ENCODE data around the gene ADAMTS15.
"Not testable (repeated sequence)": the region's sequence is repeated elsewhere in the genome, so short reads cannot be mapped to it uniquely, and the experiment has no call there.

ADAMTS15 gene

DNA sequence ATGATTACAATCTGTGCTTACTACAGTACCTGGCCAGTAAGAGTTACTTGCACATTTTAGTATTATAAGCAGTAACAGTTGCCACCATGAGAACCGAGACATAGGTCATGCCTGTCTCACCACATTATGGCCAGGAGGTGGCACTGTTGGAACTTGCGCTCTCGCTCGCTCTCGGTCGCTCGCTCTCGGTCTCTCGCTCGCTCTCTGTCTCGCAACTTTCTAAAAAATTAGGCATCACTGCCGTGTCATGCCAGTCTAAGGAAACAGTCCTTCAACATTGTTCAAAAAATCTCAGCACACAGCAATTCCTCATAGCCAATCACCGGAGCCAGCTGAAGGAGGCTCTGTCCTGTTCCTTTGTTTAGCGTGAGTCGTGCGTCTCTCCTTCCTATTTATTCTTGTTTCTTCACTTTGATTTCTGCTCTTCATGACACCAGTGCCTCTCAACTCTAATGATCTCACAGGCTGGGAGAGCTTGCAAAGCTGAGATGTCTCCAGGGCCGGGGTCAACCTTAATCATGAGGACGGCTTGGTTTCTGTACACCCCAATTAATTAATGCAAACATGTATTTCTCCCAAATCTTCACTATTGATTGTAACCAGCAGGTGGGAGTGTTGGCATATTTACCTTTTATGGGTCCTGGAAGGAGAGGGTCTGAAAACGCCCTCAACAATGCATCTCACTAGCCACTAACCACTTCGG lies 13.8 kb upstream of the ADAMTS15 start:
- DNase-seq (ENCODE audit: extremely low read depth in 1 of 2, low read depth in 1 of 2) = peak; percentile 20 to 34

GRCh38 chr11:130435671-130436070 lies 12.8 kb upstream of the ADAMTS15 start:
- DNase-seq (ENCODE audit: extremely low read depth in 1 of 2, low read depth in 1 of 2) = no peak

DNA sequence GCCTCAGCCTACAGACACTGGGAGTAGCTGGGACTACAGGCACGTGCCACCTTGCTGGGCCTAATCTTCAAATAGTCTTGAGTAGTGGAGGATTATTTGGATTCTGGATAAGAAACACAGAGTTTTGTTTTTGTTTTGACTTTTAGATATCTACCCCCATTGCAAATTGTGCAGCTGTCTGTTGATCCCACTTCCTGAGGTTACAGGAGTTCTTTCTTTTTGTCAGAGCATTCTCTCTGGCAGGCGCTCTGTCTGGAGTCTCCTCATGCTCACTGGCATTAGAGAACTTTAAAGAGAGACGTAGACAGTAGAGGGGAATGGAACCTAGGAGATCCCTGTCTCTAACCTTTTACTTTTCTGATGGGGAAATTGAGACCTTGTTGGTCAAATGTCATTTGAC lies 12.3 kb upstream of the ADAMTS15 start:
- DNase-seq (ENCODE audit: extremely low read depth in 1 of 2, low read depth in 1 of 2) = no peak

GRCh38 chr11:130437848-130438247 lies 10.6 kb upstream of the ADAMTS15 start:
- no peak for DNase-seq (ENCODE audit: extremely low read depth in 1 of 2, low read depth in 1 of 2)

DNA sequence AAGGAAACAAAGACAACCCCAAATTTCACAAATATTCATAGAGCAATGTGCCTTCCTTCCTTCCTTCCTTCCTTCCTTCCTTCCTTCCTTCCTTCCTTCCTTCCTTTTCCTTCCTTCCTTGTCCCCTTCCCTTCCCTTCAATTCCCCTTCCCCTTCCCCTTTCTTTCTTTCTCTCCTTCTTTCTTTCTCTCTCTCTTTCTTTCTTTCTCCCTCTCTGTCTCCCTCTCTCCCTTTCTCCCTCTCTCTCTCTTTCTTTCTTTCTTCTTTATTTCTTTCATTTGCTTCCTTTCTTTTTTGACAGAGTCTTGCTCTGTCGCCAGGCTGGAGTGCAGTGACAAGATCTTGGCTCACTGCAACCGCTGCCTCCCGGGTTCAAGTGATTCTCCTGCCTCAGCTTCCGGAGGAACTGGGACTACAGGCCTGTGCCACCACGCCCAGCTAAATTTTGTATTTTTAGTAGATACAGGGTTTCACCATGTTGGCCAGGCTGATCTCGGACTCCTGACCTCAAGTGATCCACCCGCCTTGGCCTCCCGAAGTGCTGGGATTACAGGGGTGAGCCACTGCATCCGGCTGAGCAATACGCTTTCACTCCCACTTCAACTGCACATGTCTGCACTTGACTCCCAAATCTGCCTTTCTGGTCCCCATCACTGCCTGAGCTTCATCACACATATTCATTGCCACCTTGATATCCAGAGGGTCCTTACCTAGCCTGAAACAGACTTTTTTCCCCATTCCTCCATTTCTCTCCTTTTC lies 9.9 kb upstream of the ADAMTS15 start:
- DNase-seq (ENCODE audit: extremely low read depth in 1 of 2, low read depth in 1 of 2) = not testable (repeated sequence)

DNA sequence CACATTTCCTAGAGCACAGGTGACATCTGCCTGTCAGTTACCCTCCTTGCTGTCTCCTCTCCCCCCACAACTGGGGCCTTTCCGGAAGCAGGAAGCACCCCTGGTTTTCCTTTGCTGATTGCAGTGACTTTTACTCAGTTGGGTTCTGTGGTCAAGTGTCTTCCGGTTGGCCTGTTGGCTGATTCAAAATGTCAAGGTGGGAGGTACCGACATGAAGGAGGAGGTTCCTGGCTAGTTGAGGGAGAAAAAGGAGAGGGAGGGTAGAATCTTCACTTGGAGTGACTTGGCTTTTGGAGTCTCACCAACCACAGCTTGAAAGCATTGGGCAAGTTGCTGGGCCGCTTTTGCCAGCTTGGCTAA lies 9.3 kb upstream of the ADAMTS15 start:
- DNase-seq (ENCODE audit: extremely low read depth in 1 of 2, low read depth in 1 of 2) = no peak

DNA sequence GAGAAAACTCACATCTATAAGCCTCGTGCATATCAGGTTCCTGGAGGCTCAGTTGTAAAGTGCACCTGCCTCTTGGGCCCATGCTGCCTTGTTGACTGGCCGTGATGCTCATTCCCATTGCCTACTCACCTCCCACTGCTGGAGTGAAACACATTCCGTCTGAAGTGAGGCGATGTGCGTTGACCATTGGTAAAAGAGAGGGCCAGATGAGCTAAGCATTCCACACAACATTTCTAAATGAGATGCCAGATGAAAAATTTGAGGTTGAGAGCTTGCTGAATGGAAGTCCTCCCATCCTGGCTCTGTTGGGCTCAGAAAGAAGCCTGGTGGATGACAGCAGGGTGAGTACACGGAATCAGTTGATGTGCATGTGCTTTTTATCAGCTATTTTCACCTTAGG lies 8.6 kb upstream of the ADAMTS15 start:
- no peak for DNase-seq (ENCODE audit: extremely low read depth in 1 of 2, low read depth in 1 of 2)

DNA sequence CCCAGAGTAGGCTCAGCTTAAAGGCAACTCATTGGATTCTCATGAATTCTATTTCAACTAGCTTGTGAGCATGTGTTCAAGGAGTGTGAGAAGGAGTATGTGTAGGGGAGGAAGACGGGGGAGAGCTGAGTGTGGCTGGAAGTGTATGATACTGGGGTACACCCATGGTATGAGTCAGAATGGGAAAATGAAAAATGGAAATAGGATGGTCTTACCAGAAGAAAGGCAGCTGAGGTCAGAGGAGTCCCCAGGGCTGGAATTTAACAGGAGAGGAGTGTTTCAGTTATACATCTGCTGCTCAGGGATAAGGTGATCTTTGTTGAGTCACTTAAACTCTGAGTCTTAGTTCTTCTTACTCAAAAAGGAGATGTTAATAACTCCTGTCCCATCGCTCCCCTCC lies 6.7 kb upstream of the ADAMTS15 start:
- no peak for DNase-seq (ENCODE audit: extremely low read depth in 1 of 2, low read depth in 1 of 2)

DNA sequence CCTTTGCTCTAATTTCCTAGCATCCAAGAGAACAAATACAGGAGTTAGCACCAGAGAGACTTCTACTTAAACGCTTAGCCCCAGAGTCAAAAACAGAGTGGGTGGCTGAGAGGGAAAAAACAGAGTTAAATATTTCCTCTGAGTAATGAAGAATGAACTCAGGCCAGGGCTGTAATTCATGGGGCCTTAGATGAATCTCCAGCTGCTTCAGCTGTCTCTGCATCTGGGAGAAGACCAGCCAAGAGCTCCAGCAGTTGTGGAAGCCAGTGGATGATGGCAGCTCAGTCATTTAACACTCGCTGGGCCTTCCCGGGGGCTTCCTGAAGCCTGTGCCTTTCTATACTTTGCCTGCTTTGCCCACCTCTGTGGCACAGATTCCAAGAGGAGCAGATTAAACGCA lies 5.7 kb upstream of the ADAMTS15 start:
- no peak for DNase-seq (ENCODE audit: extremely low read depth in 1 of 2, low read depth in 1 of 2)

DNA sequence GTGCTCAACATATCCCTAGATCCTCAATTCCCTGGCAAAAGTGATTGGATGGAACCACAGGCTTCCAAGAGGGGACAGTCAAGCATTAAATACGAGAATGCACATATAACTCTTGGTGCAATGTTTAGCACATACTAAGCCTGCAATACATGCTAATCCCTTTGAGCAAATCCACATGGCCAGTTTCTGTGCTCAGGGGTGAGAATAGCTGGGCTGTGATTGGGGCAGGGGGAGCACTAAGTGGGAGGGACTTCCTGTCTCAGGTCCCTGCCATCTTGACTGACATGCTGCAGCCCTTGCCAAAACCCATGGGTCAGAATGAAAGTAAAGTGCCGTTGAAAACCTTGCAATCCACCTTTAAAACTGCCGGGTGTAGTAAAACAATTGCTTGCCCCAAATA lies 2.7 kb upstream of the ADAMTS15 start:
- DNase-seq (ENCODE audit: extremely low read depth in 1 of 2, low read depth in 1 of 2) = no peak

DNA sequence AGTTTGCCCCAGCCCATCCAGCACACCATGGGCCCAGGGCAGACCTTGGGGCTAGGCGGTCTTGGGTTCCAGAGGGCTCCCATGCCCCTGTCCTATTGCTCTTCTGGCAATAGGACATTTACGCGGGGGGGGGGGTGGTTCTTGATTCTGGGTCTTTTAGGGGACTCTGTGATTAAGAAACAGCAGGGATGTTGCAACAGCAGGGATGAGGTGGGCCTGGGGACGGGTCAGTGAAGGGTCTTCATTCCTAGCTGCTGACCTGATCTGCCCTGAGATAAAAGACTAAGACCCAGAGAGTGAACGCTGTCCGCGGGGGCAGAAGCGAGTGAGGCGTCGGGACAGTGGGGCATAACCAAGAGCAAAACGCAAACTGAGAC lies 418 bp upstream of the ADAMTS15 start:
- DNase-seq (ENCODE audit: extremely low read depth in 1 of 2, low read depth in 1 of 2) = no peak

GRCh38 chr11:130449310-130449990 lies 1.0 kb downstream of the ADAMTS15 start:
- DNase-seq (ENCODE audit: extremely low read depth in 1 of 2, low read depth in 1 of 2) = no peak

DNA sequence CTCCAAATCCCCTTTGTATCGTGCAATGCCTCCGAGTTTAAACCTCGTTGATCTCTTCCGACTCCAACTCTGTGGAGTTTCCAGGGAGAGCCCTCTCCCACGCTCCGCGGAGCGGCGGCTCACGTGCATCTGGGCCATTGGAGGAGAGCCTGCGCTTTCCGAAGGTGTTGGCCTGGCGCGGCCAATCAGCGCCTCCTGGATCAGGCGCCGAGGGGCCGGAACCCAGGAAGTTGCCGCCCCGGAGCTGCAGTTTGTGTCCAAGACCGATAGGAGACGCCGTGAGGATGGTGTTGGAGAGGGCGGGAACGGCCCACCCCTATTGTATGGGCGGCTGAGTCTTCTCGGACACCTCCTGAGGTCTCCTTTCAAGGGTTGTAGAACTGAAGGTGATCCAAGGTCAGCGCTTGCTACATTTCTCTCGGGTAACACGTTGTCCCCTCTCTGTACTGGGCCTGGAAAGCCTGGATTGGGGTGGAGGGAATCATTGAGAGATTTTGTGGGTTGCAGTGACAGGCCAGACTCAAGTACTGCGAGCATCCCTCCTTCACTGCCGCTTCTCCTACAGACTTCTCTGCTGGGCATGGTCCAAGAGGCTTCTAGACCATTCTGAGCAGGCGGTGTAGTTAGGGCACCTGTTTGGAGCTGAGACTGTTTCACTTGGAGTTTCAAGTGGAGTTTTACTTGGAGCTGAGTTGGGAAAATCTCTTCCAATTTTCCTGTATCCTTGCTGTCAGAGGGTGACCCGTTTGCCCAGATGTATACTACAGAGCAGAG lies 1.7 kb downstream of the ADAMTS15 start:
- DNase-seq (ENCODE audit: extremely low read depth in 1 of 2, low read depth in 1 of 2) = no peak

DNA sequence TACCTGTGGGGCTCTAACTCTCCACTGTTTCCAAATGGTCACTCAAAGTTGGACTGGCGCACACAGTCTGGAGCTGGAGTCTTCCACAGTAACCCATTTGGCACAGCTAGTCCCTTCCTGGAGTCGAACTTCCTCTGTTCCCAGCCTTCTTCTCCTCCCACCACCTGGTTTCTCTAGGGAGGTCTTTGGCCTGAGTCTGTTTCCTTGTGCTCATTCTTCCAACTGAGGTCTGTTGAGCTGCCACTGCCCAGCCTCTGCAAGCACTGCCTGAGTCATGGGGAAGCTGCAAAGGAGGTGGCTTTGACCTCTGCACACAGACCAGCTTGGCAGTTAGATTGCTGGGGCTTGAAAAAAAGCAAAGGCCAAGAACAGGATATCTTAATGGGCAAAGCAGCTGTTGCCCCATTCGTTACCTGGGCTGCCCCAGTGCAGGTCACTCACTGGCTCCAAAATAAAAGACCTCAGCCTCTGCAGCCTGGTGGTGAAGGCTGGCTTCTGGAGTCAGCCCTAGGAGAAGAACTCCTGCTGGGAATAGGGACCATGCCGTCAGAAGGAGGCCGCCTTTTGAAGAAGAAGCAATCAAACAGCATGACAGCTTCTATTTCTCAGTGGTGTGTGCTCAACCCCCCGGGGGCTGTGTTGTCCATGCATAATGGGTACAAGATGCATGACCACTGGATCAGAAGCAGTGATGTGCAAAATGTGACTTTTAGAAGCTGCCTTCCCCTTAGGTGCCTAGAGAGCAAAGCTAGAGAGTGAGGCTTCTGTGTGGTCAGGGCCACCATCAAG lies 3.0 kb downstream of the ADAMTS15 start:
- DNase-seq (ENCODE audit: extremely low read depth in 1 of 2, low read depth in 1 of 2) = no peak

GRCh38 chr11:130452176-130452575 lies 3.7 kb downstream of the ADAMTS15 start:
- no peak for DNase-seq (ENCODE audit: extremely low read depth in 1 of 2, low read depth in 1 of 2)

- DNase-seq (ENCODE audit: extremely low read depth in 1 of 2, low read depth in 1 of 2) = no peak
These were observed 4.5 kb downstream of the ADAMTS15 start for GRCh38 chr11:130452940-130453339.

- DNase-seq (ENCODE audit: extremely low read depth in 1 of 2, low read depth in 1 of 2) = no peak
These were observed 6.2 kb downstream of the ADAMTS15 start for GRCh38 chr11:130454491-130455252.

DNA sequence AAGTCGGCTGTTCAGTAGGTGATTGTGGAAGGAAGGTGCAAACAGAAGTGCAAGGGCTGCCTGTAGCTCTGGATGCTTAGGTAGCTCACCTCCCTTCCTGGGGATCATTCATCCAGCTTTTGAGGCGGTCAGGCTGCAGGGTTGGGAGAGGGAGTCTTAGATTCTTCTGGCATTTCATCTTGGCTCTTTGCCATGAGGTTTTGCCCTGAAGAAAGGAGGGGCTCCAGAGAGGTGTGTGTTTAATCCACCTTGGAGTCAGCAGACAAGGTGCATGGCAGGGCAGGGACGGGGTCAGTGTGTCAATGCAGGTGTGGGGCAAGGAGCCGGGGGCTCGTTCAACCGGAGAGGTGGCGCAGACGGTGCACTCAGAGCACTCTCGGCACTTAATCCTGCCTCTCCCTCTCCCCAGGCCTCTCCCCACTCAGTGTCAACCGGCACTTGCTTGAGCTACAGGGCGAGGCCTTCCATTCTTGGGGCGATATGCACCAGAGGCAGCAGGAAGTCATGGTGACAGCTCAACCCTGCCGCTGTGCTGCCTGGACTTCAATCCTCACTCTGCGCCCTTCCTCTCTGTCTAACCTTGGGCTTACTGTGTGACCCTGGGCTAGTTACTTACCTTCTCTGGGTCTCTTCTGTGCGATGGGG lies 7.2 kb downstream of the ADAMTS15 start:
- no peak for DNase-seq (ENCODE audit: extremely low read depth in 1 of 2, low read depth in 1 of 2)

DNA sequence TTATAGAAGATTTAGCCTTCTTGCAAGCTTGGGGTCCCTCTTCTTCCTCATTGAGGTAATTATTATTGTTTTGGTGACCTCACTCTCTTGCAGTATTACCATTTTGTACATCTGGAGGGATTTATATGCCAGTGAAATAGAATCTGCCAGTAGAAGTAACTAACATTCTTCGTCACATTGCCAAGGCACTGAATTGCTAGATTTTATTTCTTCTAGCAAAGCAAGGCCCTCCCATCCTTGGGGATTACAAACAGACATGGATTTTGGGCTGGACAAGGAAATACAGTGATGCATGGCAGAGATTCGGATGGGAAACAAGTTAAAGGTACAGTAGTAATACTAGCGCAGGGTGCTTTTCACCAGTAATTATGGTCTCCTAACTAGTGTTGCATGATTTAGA lies 7.8 kb downstream of the ADAMTS15 start:
- no peak for DNase-seq (ENCODE audit: extremely low read depth in 1 of 2, low read depth in 1 of 2)

Data from activated CD8-positive, alpha-beta memory T cell treated with anti-CD3 and anti-CD28 coated beads for 1 hour (primary cell).